Aorta (tissue), 5 donors: Measurements from ENCODE around the gene PPP1R16B. TPM values are rescaled to one million over a fixed set of nuclear protein-coding genes. Genes with fewer than 3 reads are reported as not detected.

Experiments used
- ATAC-seq: fragments of 200-7000 bp; cut with Tn5 transposase; one replicate; pipeline ENCODE4 v1.9.1; 2022; ENCODE audit warnings: moderate library complexity; ENCODE audit not compliant: low FRiP score
- DNase-seq, 2 donors: peaks; one replicate each; pipeline ENCODE4 v3.0.0-alpha.2; 2020
- H3K27ac ChIP-seq, 2 donors: one replicate each; pipeline ENCODE4 v1.5.1; 2013; ENCODE audit warnings: low read length in 2 of 2, mild to moderate bottlenecking in 2 of 2, moderate library complexity in 2 of 2, control low read depth in 1 of 2, inconsistent platforms in 1 of 2, low read depth in 1 of 2
- H3K27me3 ChIP-seq, 2 donors: one replicate each; pipeline ENCODE4 v1.6.1; 2013; ENCODE audit warnings: control low read depth in 1 of 2, low read length in 1 of 2, mild to moderate bottlenecking in 1 of 2, moderate library complexity in 1 of 2; ENCODE audit not compliant: insufficient read depth in 2 of 2, control insufficient read depth in 1 of 2
- H3K36me3 ChIP-seq, 2 donors: one replicate each; pipeline ENCODE4 v1.6.1; 2013; ENCODE audit warnings: control low read depth in 1 of 2, low read length in 1 of 2, mild to moderate bottlenecking in 1 of 2; ENCODE audit not compliant: insufficient read depth in 2 of 2, control insufficient read depth in 1 of 2
- H3K4me1 ChIP-seq, 2 donors: one replicate each; pipeline ENCODE4 v1.6.1; 2013; ENCODE audit warnings: low read length in 2 of 2, control low read depth in 1 of 2, mild to moderate bottlenecking in 1 of 2, moderate library complexity in 1 of 2; ENCODE audit not compliant: insufficient read depth in 2 of 2, control insufficient read depth in 1 of 2
- H3K4me3 ChIP-seq, 2 donors: one replicate each; pipeline ENCODE4 v1.5.1; 2013; ENCODE audit warnings: low read length in 2 of 2, control low read depth in 1 of 2, mild to moderate bottlenecking in 1 of 2
- H3K9me3 ChIP-seq: one replicate; pipeline ENCODE4 v1.6.1; 2013; ENCODE audit warnings: mild to moderate bottlenecking, low read length; ENCODE audit not compliant: control insufficient read depth
- WGBS, 2 donors: extraction: QIAGEN DNeasy Blood & Tissue Kit; methylation state at CpG; one replicate each; pipeline ENCODE4 v1.1.7; 2013; 5-methylcytosine and 5-hydroxymethylcytosine counted together
- intact Hi-C, 2 donors: fragments of 100-400 bp; cut with DNase I; formaldehyde crosslinking; loops; one replicate each; pipeline versions ENCODE4 v1.14.2 to v1.15.0; 2022
- polyA plus RNA-seq, 2 donors: library from polyadenylated mRNA; stranded (reverse); fragments of 200-250 nt; gene quantifications; one replicate each; pipeline ENCODE4 v1.2.3, GENCODE V29; 2013
- total RNA-seq, 2 donors: library from RNA; stranded (reverse); fragmentation: NEBNext Ultra II Directional; extraction: Animal tissue kit (Norgen Biotek cat#: 25700); gene quantifications; one replicate each; pipeline ENCODE4 v1.2.1, GENCODE V29; 2021
- donor health status: healthy with polysubstance abuse.
- donor health status: Bipolar disorder and iron deficiency.
- donor health status: DM: no; HTN: no; CAD: no.
- donor health status: DM: no; HTN: no; CAD: no.
- donor health status: DM: yes; HTN: yes; CAD: no.

The PPP1R16B gene
- total and polyA plus RNA-seq, 4 donors = 0.97 to 17.6 (median 7.3) TPM

DNA sequence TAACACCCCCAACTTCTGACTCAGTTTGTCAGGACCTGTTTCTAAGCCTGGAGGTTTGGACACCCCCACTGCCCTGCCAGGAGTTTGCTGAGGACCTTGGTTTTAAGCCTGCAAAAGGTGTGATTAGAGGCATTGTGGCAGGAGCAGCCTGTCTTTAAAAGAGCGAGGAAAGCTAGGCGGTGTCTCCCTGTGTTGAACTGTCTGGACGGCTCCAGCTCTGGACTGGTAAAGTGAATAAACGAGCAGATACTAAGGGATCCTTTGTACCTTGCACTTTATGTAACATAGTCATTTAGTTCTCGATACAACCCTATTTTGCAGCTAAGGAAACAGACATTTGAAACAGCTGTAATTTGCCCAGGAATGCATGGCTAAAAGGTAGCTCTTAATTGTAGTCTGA, 135.1 kb downstream of the PPP1R16B start:
- DNase-seq (no peak), ATAC-seq (no peak)
- no peak overlapping the region for H3K27ac ChIP-seq
- intact Hi-C loops = no loop called here
- no peaks in the 10 kb centered on the region for H3K4me1 ChIP-seq
- H3K36me3 ChIP-seq = no peaks in the 10 kb centered on the region
- WGBS, 2 donors = 96 to 97% methylated on average over 5 of the region's 5 CpGs
- H3K9me3 ChIP-seq = no peaks in the 10 kb centered on the region
- H3K4me3 ChIP-seq = no peak overlapping the region
- no peaks in the 10 kb centered on the region for H3K27me3 ChIP-seq

DNA sequence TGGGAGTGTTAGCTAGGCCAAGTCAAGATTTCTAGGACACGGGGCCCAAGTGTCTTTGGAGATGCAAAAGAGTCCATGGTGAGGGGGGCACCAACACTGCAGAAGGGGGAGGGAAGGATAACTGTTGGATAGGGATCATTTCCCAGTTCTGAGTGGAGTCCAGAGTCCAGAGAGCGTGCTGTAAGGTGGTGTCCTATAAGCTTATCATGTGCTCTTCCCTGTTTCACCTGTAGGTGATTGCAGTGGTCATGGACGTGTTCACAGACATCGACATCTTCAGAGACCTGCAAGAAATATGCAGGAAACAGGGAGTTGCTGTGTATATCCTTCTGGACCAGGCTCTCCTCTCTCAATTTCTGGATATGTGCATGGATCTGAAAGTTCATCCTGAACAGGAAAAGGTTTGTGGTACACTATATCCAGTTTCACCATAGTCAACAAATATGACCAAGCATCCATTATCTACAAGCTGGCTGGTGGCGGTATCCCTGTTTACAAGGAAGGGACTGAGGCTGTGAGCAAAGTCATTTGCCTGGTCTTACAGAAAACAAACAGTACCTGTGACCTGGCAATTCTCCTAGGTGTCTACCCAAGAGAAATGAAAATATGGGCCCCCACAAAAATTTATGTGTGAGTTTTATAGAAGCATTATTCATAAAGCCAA, 136.4 kb downstream of the PPP1R16B start:
- Histone ChIP-seq H3K4me3 (no peak overlapping the region), H3K9me3 (no peaks in the 10 kb centered on the region), H3K27me3 (no peaks in the 10 kb centered on the region), H3K36me3 (no peaks in the 10 kb centered on the region), H3K4me1 (no peaks in the 10 kb centered on the region), H3K27ac (no peak overlapping the region)
- no peak for ATAC-seq
- DNase-seq = no peak
- 94 to 97% methylated on average over 5 of the region's 5 CpGs for WGBS, 2 donors
- intact Hi-C loops = no loop called here

DNA sequence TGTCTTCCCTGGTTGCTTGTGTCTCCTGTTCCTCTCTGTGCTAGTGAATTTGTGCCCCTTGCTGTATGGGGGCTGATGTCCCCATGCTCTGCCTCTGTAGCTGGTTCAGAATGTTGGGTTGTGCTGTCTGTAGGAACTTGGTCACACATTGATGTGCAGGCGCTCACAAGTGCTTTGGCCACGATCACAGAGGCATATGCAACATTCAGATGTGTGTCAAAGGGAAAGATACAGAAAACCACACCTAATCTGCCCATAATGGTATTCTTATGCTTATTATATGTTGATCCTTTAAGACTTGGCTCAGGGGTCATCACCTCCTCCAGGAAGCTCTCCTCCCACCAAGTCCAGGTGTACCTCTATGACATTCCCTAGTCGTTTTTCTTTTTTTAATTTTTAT, 139.5 kb downstream of the PPP1R16B start:
- Histone ChIP-seq H3K4me3 (no peak overlapping the region), H3K9me3 (no peaks in the 10 kb centered on the region), H3K36me3 (no peaks in the 10 kb centered on the region), H3K27me3 (no peaks in the 10 kb centered on the region), H3K4me1 (no peaks in the 10 kb centered on the region), H3K27ac (no peak overlapping the region)
- ATAC-seq (no peak), DNase-seq (no peak)
- WGBS, 2 donors = 79 to 94% methylated on average over 3 of the region's 3 CpGs
- intact Hi-C loops = no loop called here

GRCh38 chr20:38946836-38947235, 141.3 kb downstream of the PPP1R16B start:
- DNase-seq (no peak), ATAC-seq (no peak)
- H3K4me3 ChIP-seq = no peak overlapping the region
- 93 to 94% methylated on average over 3 of the region's 3 CpGs for WGBS, 2 donors
- H3K4me1 ChIP-seq = no peaks in the 10 kb centered on the region
- H3K27me3 ChIP-seq = no peaks in the 10 kb centered on the region
- no peaks in the 10 kb centered on the region for H3K9me3 ChIP-seq
- intact Hi-C loops = no loop called here
- H3K36me3 ChIP-seq = no peaks in the 10 kb centered on the region
- no peak overlapping the region for H3K27ac ChIP-seq

DNA sequence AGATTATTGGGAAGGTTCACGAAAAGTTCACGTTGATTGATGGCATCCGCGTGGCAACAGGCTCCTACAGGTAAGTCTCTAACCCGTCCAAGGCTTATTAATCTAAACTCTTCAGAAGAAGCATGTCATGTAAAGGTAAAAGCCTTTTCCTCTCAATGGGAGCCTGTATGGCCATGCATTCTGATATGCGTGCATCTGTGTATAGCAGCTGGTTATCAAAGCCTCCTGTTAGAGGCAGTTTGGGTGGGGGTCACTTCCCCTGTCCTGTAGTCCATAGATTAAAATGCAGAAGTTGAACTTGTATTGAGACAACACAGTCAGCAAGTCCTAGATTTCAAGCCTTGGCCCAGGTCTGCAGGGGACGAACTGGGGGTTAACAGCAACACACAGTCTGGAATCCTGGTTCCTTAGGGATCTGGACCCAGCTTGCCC, 142.4 kb downstream of the PPP1R16B start:
- intact Hi-C loops = no loop called here
- no peaks in the 10 kb centered on the region for H3K4me1 ChIP-seq

GRCh38 chr20:38950254-38950653, 144.8 kb downstream of the PPP1R16B start:
- Histone ChIP-seq H3K4me3 (no peak overlapping the region), H3K4me1 (no peaks in the 10 kb centered on the region), H3K9me3 (no peaks in the 10 kb centered on the region), H3K36me3 (no peaks in the 10 kb centered on the region), H3K27ac (no peak overlapping the region), H3K27me3 (no peaks in the 10 kb centered on the region)
- DNase-seq = no peak
- intact Hi-C loops = no loop called here
- 93 to 96% methylated on average over 2 of the region's 2 CpGs for WGBS, 2 donors
- no peak for ATAC-seq

More for the DNA sequence above, 142.4 kb downstream of the PPP1R16B start:
- no peak for DNase-seq
- Histone ChIP-seq H3K4me3 (no peak overlapping the region), H3K9me3 (no peaks in the 10 kb centered on the region), H3K27ac (no peak overlapping the region), H3K36me3 (no peaks in the 10 kb centered on the region), H3K27me3 (no peaks in the 10 kb centered on the region)
- WGBS, 2 donors = 91 to 95% methylated on average over 7 of the region's 7 CpGs
- no peak for ATAC-seq

DNA sequence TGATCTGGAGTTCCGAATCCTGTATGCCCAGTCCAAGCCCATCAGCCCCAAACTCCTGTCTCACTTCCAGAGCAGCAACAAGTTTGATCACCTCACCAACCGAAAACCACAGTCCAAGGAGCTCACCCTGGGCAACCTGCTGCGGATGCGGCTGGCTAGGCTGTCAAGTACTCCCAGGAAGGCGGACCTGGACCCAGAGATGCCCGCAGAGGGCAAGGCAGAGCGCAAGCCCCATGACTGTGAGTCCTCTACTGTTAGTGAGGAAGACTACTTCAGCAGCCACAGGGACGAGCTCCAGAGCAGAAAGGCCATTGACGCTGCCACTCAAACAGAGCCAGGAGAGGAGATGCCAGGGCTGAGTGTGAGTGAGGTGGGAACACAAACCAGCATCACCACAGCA, 146.1 kb downstream of the PPP1R16B start:
- 98% methylated on average over 9 of the region's 9 CpGs for WGBS, 2 donors

GRCh38 chr20:38952153-38952552, 146.7 kb downstream of the PPP1R16B start:
- ATAC-seq (no peak), DNase-seq (no peak)
- Histone ChIP-seq H3K36me3 (no peaks in the 10 kb centered on the region), H3K4me1 (no peaks in the 10 kb centered on the region), H3K27me3 (no peaks in the 10 kb centered on the region), H3K27ac (no peak overlapping the region), H3K9me3 (no peaks in the 10 kb centered on the region), H3K4me3 (no peak overlapping the region)
- intact Hi-C loops = no loop called here
- 96% methylated on average over 6 of the region's 6 CpGs for WGBS, 2 donors

More for the DNA sequence above, 146.1 kb downstream of the PPP1R16B start:
- DNase-seq (no peak), ATAC-seq (no peak)
- intact Hi-C loops = no loop called here
- Histone ChIP-seq H3K4me3 (no peak overlapping the region), H3K27ac (no peak overlapping the region), H3K36me3 (no peaks in the 10 kb centered on the region), H3K4me1 (no peaks in the 10 kb centered on the region), H3K9me3 (no peaks in the 10 kb centered on the region), H3K27me3 (no peaks in the 10 kb centered on the region)

GRCh38 chr20:38953630-38954340, 148.3 kb downstream of the PPP1R16B start:
- DNase-seq (no peak), ATAC-seq (no peak)
- no peak overlapping the region for H3K27ac ChIP-seq
- H3K4me3 ChIP-seq = no peak overlapping the region
- no peaks in the 10 kb centered on the region for H3K36me3 ChIP-seq
- intact Hi-C loops = no loop called here
- H3K9me3 ChIP-seq = no peaks in the 10 kb centered on the region
- 94 to 97% methylated on average over 8 of the region's 8 CpGs for WGBS, 2 donors
- no peaks in the 10 kb centered on the region for H3K27me3 ChIP-seq
- H3K4me1 ChIP-seq = no peaks in the 10 kb centered on the region
